ENCODE results near the gene ADAP1. TPM values are rescaled to one million over a fixed set of nuclear protein-coding genes. Genes with fewer than 3 reads are reported as not detected.

The ADAP1 gene
- total and polyA plus RNA-seq, 12 donors, result 0.29 to 60.2 (median 9.3) TPM

GRCh38 chr7:902996-903395 lies 51.5 kb downstream of the ADAP1 start:
- H3K36me3 ChIP-seq (replicated peaks in 1 of 2), result no peaks in the 10 kb centered on the region
- no peak overlapping the region for H3K27ac ChIP-seq
- H3K4me1 ChIP-seq (replicated peaks in 1 of 2), result peaks cover 5 to 8% of the 10 kb centered on the region in 2 donors
- no peaks in the 10 kb centered on the region for H3K9me3 ChIP-seq (replicated peaks in 1 of 3)
- 88 to 97% (median 88%) methylated on average over 14 to 22 of the region's 22 CpGs for WGBS, 4 donors
- DNase-seq, result no peak
- TF ChIP-seq CTCF (IDR thresholded peaks at IDR 0.05) (no peak), POLR2A (IDR thresholded peaks at IDR 0.05) (no peak)
- H3K27me3 ChIP-seq, result no peaks in the 10 kb centered on the region
- no peak overlapping the region for H3K4me3 ChIP-seq
- intact Hi-C loops (cut with DNase I), result no loop called here

GRCh38 chr7:901388-902154 lies 52.9 kb downstream of the ADAP1 start:
- Histone ChIP-seq H3K27ac (peak overlapping the region in 4 of 5 donors; percentile 17 to 75 (median 63)), H3K9me3 (replicated peaks in 1 of 3) (no peaks in the 10 kb centered on the region), H3K4me1 (replicated peaks in 1 of 2) (peaks cover 5 to 8% of the 10 kb centered on the region in 2 donors), H3K36me3 (replicated peaks in 1 of 2) (peaks cover 0 to 8% of the 10 kb centered on the region in 2 donors), H3K4me3 (no peak overlapping the region), H3K27me3 (no peaks in the 10 kb centered on the region)
- TF ChIP-seq POLR2A (IDR thresholded peaks at IDR 0.05), result no peak
- TF ChIP-seq CTCF (IDR thresholded peaks at IDR 0.05), result no peak
- intact Hi-C loops (cut with DNase I), result no loop called here
- 11 to 24% (median 17%) methylated on average over 7 to 24 of the region's 24 CpGs for WGBS, 4 donors
- peak; percentile 91 to 97 (median 96) for DNase-seq

GRCh38 chr7:901041-901387 lies 53.5 kb downstream of the ADAP1 start:
- WGBS, 4 donors, result 54 to 58% (median 56%) methylated on average over 4 to 8 of the region's 8 CpGs
- Histone ChIP-seq H3K27ac (peak overlapping the region in 4 of 5 donors; percentile 17 to 75 (median 63)), H3K36me3 (replicated peaks in 1 of 2) (peaks cover 0 to 14% of the 10 kb centered on the region in 2 donors), H3K9me3 (replicated peaks in 1 of 3) (no peaks in the 10 kb centered on the region), H3K27me3 (no peaks in the 10 kb centered on the region), H3K4me1 (replicated peaks in 1 of 2) (peaks cover 5 to 8% of the 10 kb centered on the region in 2 donors), H3K4me3 (no peak overlapping the region)
- intact Hi-C loops (cut with DNase I), result no loop called here
- TF ChIP-seq CTCF (IDR thresholded peaks at IDR 0.05), result no peak
- TF ChIP-seq POLR2A (IDR thresholded peaks at IDR 0.05), result no peak
- no peak for DNase-seq

- intact Hi-C loops (cut with DNase I), result no loop called here
- DNase-seq, result no peak
- no peaks in the 10 kb centered on the region for H3K9me3 ChIP-seq (replicated peaks in 1 of 3)
- no peaks in the 10 kb centered on the region for H3K27me3 ChIP-seq
- H3K27ac ChIP-seq, result peak overlapping the region in 3 of 5 donors; percentile 57 to 75 (median 69)
- H3K4me3 ChIP-seq, result no peak overlapping the region
- 74 to 95% (median 80%) methylated on average over 14 to 26 of the region's 26 CpGs for whole genome bisulfite sequencing, 4 donors
- peaks cover 5 to 8% of the 10 kb centered on the region in 2 donors for H3K4me1 ChIP-seq (replicated peaks in 1 of 2)
- peaks cover 0 to 19% of the 10 kb centered on the region in 2 donors for H3K36me3 ChIP-seq (replicated peaks in 1 of 2)
- TF ChIP-seq CTCF (IDR thresholded peaks at IDR 0.05) (no peak), POLR2A (IDR thresholded peaks at IDR 0.05) (no peak)
These were observed 54.0 kb downstream of the ADAP1 start for GRCh38 chr7:900331-901040.

Measured in adrenal gland (tissue), 12 donors.